ENCODE measurements around the gene BDP1. TPM values are rescaled to one million over a fixed set of nuclear protein-coding genes. Genes with fewer than 3 reads are reported as not detected.

BDP1 gene
- total and polyA plus RNA-seq, 12 donors, result 5.3 to 19.8 (median 17.1) TPM

DNA sequence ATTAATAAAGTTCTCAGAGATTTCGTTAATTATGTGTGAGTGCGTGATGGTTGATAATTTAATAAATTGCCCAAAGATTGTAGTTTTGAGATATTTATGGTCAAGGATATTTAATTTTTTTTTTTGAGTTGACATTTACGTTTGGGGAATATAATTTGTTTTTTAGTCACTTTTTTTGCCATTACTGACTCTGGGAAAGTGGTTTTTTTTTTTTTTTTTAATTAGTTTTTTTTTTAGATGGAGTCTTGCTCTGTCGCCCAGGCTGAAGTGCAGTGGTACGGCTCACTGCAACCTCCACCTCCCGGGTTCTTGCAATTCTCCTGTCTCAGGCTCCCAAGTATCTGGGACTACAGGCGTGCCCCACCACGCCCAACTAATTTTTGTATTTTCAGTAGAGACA lies 1.7 kb downstream of the BDP1 start:
- Histone ChIP-seq H3K27me3 (peaks cover 0 to 2% (median under 1%) of the 10 kb centered on the region in 7 donors), H3K9me3 (no peaks in the 10 kb centered on the region), H3K4me1 (peaks cover 0 to 31% (median 23%) of the 10 kb centered on the region in 9 donors), H3K36me3 (peaks cover 0 to 38% (median 31%) of the 10 kb centered on the region in 9 donors), H3K4me3 (peak overlapping the region in 5 of 10 donors; percentile 2 to 95 (median 83)), H3K27ac (no peak overlapping the region)
- TF ChIP-seq, protein P1, sequence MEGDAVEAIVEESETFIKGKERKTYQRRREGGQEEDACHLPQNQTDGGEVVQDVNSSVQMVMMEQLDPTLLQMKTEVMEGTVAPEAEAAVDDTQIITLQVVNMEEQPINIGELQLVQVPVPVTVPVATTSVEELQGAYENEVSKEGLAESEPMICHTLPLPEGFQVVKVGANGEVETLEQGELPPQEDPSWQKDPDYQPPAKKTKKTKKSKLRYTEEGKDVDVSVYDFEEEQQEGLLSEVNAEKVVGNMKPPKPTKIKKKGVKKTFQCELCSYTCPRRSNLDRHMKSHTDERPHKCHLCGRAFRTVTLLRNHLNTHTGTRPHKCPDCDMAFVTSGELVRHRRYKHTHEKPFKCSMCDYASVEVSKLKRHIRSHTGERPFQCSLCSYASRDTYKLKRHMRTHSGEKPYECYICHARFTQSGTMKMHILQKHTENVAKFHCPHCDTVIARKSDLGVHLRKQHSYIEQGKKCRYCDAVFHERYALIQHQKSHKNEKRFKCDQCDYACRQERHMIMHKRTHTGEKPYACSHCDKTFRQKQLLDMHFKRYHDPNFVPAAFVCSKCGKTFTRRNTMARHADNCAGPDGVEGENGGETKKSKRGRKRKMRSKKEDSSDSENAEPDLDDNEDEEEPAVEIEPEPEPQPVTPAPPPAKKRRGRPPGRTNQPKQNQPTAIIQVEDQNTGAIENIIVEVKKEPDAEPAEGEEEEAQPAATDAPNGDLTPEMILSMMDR (IDR thresholded peaks at IDR 0.05), result no peak
- ATAC-seq (no peak), DNase-seq (no peak)
- intact Hi-C loops (cut with DNase I), result no loop called here
- 90 to 93% methylated on average over 8 of the region's 8 CpGs for WGBS, 2 donors

DNA sequence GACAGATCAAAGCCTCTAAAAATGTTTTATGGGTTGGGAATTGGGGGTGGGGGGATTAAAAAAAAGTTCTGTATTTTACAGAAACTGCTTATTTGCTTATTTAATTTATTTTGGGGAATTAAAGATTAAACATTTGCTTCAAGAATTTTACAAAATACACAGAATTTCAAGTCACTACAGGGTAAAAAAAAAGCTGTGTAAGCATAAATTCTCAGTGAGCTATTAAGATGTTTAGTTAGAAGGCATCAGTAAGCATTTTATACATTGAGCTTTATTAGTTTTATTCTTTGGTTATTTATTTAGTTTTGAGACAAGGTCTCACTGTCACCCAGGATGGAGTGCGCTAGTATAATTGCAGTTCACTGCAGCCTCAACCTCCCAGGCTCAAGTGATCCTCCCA lies 5.2 kb downstream of the BDP1 start:
- Histone ChIP-seq H3K4me1 (peaks cover 0 to 25% (median 18%) of the 10 kb centered on the region in 9 donors), H3K9me3 (no peaks in the 10 kb centered on the region), H3K27me3 (no peaks in the 10 kb centered on the region), H3K27ac (no peak overlapping the region), H3K4me3 (no peak overlapping the region), H3K36me3 (peaks cover 0 to 74% (median 65%) of the 10 kb centered on the region in 9 donors)
- no peak for ATAC-seq
- intact Hi-C loops (cut with DNase I), result loop anchor here in 3 of 10 donors (10.0 kb wide), 2 partner anchors 54 to 94 kb away; no protein-coding TSS in a partner anchor
- 100% methylated on average over 1 of the region's 1 CpG for WGBS, 2 donors
- TF ChIP-seq, protein P1 (IDR thresholded peaks at IDR 0.05), result no peak
- DNase-seq, result no peak

DNA sequence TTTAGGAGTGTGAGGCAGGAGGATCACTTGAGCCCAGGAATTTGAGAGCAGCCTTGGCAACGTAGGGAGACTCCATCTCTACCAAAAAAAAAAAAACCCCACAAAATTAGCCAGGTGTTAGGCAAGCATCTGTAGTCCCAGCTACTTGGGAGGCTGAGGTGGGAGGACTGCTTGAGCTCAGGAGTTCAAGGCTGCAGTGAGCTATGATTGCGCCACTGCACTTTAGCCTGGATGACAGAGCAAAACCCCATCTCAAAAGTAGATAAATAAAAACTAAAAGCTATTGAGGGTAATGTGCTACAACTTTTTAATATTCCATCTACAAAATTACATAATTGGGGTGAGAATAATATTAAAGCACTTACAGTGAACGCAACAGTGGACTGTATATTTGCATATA lies 5.9 kb downstream of the BDP1 start:
- Histone ChIP-seq H3K4me1 (peaks cover 0 to 23% (median 17%) of the 10 kb centered on the region in 9 donors), H3K36me3 (peaks cover 0 to 81% (median 71%) of the 10 kb centered on the region in 9 donors), H3K27me3 (no peaks in the 10 kb centered on the region), H3K4me3 (no peak overlapping the region), H3K9me3 (no peaks in the 10 kb centered on the region), H3K27ac (no peak overlapping the region)
- intact Hi-C loops (cut with DNase I), result loop anchor here in 3 of 10 donors (10.0 kb wide), 2 partner anchors 53 to 93 kb away; no protein-coding TSS in a partner anchor
- no peak for DNase-seq
- 92 to 97% methylated on average over 3 of the region's 3 CpGs for WGBS, 2 donors
- TF ChIP-seq, protein P1 (IDR thresholded peaks at IDR 0.05), result no peak
- no peak for ATAC-seq

DNA sequence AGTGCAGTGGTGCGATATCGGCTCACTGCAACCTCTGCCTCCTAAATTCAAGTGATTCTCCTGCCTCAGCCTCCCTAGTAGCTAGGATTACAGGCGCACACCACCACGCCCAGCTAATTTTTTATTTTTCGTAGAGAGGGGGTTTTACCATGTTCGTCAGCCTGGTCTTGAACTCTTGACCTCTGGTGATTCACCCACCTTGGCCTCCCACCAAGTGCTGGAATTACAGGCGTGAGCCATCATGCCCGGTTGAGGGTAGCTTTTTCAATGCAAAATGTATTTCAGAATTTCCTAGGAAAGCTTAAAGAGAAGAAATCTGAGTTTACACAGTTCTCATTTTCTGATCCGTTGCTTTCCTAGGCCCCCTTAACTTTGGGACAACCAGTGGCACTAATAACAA lies 15.7 kb downstream of the BDP1 start:
- no peak for DNase-seq
- 92% methylated on average over 9 of the region's 9 CpGs for WGBS, 2 donors
- H3K36me3 ChIP-seq, result peaks cover 0 to 100% (median 47%) of the 10 kb centered on the region in 9 donors

More for the DNA sequence above, 15.7 kb downstream of the BDP1 start:
- Histone ChIP-seq H3K9me3 (no peaks in the 10 kb centered on the region), H3K4me3 (no peak overlapping the region), H3K27ac (no peak overlapping the region), H3K4me1 (peaks cover 0 to 2% (median 0%) of the 10 kb centered on the region in 9 donors), H3K27me3 (no peaks in the 10 kb centered on the region)
- TF ChIP-seq, protein P1 (IDR thresholded peaks at IDR 0.05), result no peak
- intact Hi-C loops (cut with DNase I), result loop anchor here in 1 of 10 donors (10.0 kb wide), 1 partner anchor 284 kb away; no protein-coding TSS in a partner anchor
- ATAC-seq, result no peak

All from heart right ventricle (tissue), 16 donors.